Lower leg skin (tissue), 4 donors: Measurements from ENCODE around the gene SPAG9. TPM values are rescaled to one million over a fixed set of nuclear protein-coding genes. Genes with fewer than 3 reads are reported as not detected.

ENCODE experiments used
- DNase-seq, 2 donors: peaks; one replicate each; pipeline ENCODE4 v3.0.0-alpha.2; 2019; ENCODE audit warnings: low spot score in 2 of 2
- H3K4me3 ChIP-seq: fragments of 200-600 bp; sonication (generic); 2 replicates; pipeline ENCODE4 v1.5.1; 2017; ENCODE audit warnings: mild to moderate bottlenecking, low read depth; ENCODE audit not compliant: poor library complexity, severe bottlenecking
- POLR2A ChIP-seq, 2 donors: fragments of 450-650 bp; IDR thresholded peaks; one replicate each; pipeline ENCODE4 v1.6.1; 2016 to 2017; ENCODE audit warnings: antibody characterized with exemption in 2 of 2, mild to moderate bottlenecking in 1 of 2, moderate library complexity in 1 of 2
- WGBS, 2 donors: methylation state at CpG; one replicate each; pipeline ENCODE4 v1.1.5; 2018; 5-methylcytosine and 5-hydroxymethylcytosine counted together
- intact Hi-C: fragments of 100-400 bp; cut with DNase I; formaldehyde crosslinking; loops from one replicate; pipeline ENCODE4 v1.15.0; 2023; ENCODE audit warnings: low total_unique reads
- total RNA-seq, 4 donors: library from RNA; depleted of rRNA; stranded (reverse); fragments of >200 nt; gene quantifications; one replicate each; pipeline ENCODE4 v1.1.0, GENCODE V29; 2016
- TF ChIP-seq, protein P1 (sequence below), 3 donors: fragments of 450-650 bp; IDR thresholded peaks; one replicate each; pipeline ENCODE4 v1.5.1; 2016; ENCODE audit warnings: antibody characterized with exemption in 3 of 3, mild to moderate bottlenecking in 3 of 3, moderate library complexity in 2 of 3

Gene SPAG9
- total RNA-seq, 4 donors from 2014 or later: 63.7 to 106 (median 69.3) TPM

DNA sequence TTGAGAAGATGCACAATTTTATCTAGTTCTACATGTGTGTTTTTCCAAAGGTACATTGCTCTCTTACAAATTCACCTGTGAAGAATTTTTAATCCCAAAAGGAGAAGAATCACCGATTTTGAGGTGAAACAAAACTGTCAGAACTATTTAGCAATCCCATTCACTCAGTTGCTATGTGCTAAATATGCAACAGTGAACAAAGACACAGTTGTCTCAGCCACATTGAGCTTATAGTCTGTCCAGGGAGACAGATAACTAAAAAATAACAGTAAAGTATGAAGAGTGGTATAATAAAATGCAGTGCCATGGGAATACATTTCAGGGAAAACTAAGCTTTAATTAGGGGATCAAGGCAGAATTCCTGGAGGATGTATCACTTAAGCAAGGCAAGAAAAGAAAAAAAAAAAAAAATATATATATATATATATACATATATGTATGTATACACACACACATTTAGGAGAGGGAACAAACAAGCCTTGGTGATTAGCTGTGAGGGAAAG lies 110.4 kb downstream of the SPAG9 start:
- no peak for DNase-seq
- 88 to 94% methylated on average over 1 of the region's 1 CpG for WGBS, 2 donors
- intact Hi-C loops: no loop called here
- TF ChIP-seq POLR2A (IDR thresholded peaks at IDR 0.05): no peak
- TF ChIP-seq, protein P1, sequence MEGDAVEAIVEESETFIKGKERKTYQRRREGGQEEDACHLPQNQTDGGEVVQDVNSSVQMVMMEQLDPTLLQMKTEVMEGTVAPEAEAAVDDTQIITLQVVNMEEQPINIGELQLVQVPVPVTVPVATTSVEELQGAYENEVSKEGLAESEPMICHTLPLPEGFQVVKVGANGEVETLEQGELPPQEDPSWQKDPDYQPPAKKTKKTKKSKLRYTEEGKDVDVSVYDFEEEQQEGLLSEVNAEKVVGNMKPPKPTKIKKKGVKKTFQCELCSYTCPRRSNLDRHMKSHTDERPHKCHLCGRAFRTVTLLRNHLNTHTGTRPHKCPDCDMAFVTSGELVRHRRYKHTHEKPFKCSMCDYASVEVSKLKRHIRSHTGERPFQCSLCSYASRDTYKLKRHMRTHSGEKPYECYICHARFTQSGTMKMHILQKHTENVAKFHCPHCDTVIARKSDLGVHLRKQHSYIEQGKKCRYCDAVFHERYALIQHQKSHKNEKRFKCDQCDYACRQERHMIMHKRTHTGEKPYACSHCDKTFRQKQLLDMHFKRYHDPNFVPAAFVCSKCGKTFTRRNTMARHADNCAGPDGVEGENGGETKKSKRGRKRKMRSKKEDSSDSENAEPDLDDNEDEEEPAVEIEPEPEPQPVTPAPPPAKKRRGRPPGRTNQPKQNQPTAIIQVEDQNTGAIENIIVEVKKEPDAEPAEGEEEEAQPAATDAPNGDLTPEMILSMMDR (IDR thresholded peaks at IDR 0.05): no peak
- H3K4me3 ChIP-seq: no peak overlapping the region

- 97% methylated on average over 1 of the region's 1 CpG for WGBS, 2 donors
- DNase-seq: no peak
- intact Hi-C loops: no loop called here
- no peak overlapping the region for H3K4me3 ChIP-seq
- no peak for TF ChIP-seq POLR2A (IDR thresholded peaks at IDR 0.05)
- TF ChIP-seq, protein P1 (IDR thresholded peaks at IDR 0.05): no peak
Measured at GRCh38 chr17:51006601-51007000, 114.1 kb downstream of the SPAG9 start.

- TF ChIP-seq, protein P1 (IDR thresholded peaks at IDR 0.05): no peak
- TF ChIP-seq POLR2A (IDR thresholded peaks at IDR 0.05): no peak
- WGBS, 2 donors: 88 to 100% methylated on average over 2 of the region's 2 CpGs
- DNase-seq: no peak
- H3K4me3 ChIP-seq: no peak overlapping the region
- intact Hi-C loops: no loop called here
Measured at GRCh38 chr17:51005768-51006167, 114.9 kb downstream of the SPAG9 start.

DNA sequence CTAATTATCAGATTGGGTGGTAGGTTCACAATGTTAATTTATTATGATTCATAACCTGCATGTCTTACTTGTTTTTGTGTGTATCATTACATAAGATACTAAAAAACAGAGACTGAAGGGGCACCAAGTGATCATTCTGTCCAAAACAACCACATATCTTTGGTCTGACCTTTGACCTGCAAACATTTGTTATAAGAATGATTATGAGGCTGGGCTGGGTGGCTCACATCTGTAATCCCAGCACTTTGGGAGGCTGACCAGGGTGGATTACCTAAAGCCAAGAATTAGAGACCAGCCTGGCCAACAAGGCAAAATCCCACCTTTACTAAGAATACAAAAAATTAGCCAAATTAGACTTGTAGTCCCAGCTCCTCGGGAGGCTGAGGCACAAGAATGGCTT lies 116.4 kb downstream of the SPAG9 start:
- TF ChIP-seq, protein P1 (IDR thresholded peaks at IDR 0.05): no peak
- no peak for TF ChIP-seq POLR2A (IDR thresholded peaks at IDR 0.05)
- no peak for DNase-seq
- 89 to 100% methylated on average over 1 of the region's 1 CpG for WGBS, 2 donors
- intact Hi-C loops: no loop called here
- no peak overlapping the region for H3K4me3 ChIP-seq

- TF ChIP-seq, protein P1 (IDR thresholded peaks at IDR 0.05): no peak
- no peak for TF ChIP-seq POLR2A (IDR thresholded peaks at IDR 0.05)
- 86 to 93% methylated on average over 1 of the region's 1 CpG for WGBS, 2 donors
- intact Hi-C loops: no loop called here
- H3K4me3 ChIP-seq: no peak overlapping the region
- DNase-seq: no peak
Measured at GRCh38 chr17:51000835-51001638, 119.6 kb downstream of the SPAG9 start.
